Osteoblast (primary cell): Measurements from ENCODE around the gene CYP2A7. TPM values are rescaled to one million over a fixed set of nuclear protein-coding genes. Genes with fewer than 3 reads are reported as not detected.
A peak's percentile ranks its signal among the peaks of the same experiment; 100 is the strongest.
"Not testable (repeated sequence)": the region's sequence is repeated elsewhere in the genome, so short reads cannot be mapped to it uniquely, and the experiment has no call there.

ENCODE experiments used
- DNase-seq: peaks from one replicate; pipeline ENCODE4 v3.0.0; 2011; ENCODE audit warnings: low spot score, mixed read lengths; ENCODE audit not compliant: insufficient read length; ENCODE audit errors: missing footprints
- H2AFZ ChIP-seq: 2 replicates; pipeline ENCODE4 v1.6.0; 2011; ENCODE audit warnings: mild to moderate bottlenecking, low read length
- H3K27ac ChIP-seq: 2 replicates; pipeline ENCODE4 v1.5.1; 2011; ENCODE audit warnings: mild to moderate bottlenecking, low read depth, low read length, moderate library complexity
- H3K27me3 ChIP-seq: 2 replicates; pipeline ENCODE4 v1.6.0; 2012; ENCODE audit warnings: mild to moderate bottlenecking, control low read depth, inconsistent platforms, low read length, moderate library complexity; ENCODE audit not compliant: insufficient read depth
- H3K36me3 ChIP-seq: 2 replicates; pipeline ENCODE4 v1.5.1; 2011; ENCODE audit warnings: mild to moderate bottlenecking, low read length, control low read depth, moderate library complexity; ENCODE audit not compliant: insufficient read depth
- H3K4me1 ChIP-seq: 2 replicates; pipeline ENCODE4 v1.5.1; 2011; ENCODE audit warnings: mild to moderate bottlenecking, low read length, control low read depth, moderate library complexity; ENCODE audit not compliant: insufficient read depth
- H3K4me2 ChIP-seq: 2 replicates; pipeline ENCODE4 v1.6.0; 2011; ENCODE audit warnings: mild to moderate bottlenecking, low read length; ENCODE audit not compliant: insufficient read depth
- H3K4me3 ChIP-seq: fragments of 200-600 bp; sonication (generic); 3 replicates; pipeline ENCODE4 v1.5.1; 2012; ENCODE audit warnings: mild to moderate bottlenecking, low read length, inconsistent platforms; ENCODE audit not compliant: insufficient read depth
- H3K79me2 ChIP-seq: 2 replicates; pipeline ENCODE4 v1.6.0; 2012; ENCODE audit warnings: mild to moderate bottlenecking, low read length, control low read depth, inconsistent platforms; ENCODE audit not compliant: insufficient read depth
- H3K9me3 ChIP-seq: 2 replicates; pipeline ENCODE4 v1.5.1; 2011; ENCODE audit warnings: low read depth, low read length, control low read depth
- H4K20me1 ChIP-seq: 2 replicates; pipeline ENCODE4 v1.6.0; 2012; ENCODE audit warnings: mild to moderate bottlenecking, low read length, control low read depth; ENCODE audit not compliant: insufficient read depth
- CTCF ChIP-seq: IDR thresholded peaks from 2 replicates; pipeline ENCODE4 v1.5.1; 2011; ENCODE audit warnings: mild to moderate bottlenecking, low read depth, low read length, moderate library complexity; ENCODE audit errors: extremely low read depth
- total RNA-seq: library from RNA; depleted of rRNA; stranded (reverse); fragments of >200 nt; gene quantifications from 2 replicates; pipeline ENCODE4 v1.2.3, GENCODE V29; 2012

Gene CYP2A7
- total RNA-seq, 1 donor, result not detected

- not testable (repeated sequence) for H3K4me3 ChIP-seq, H3K27ac ChIP-seq, DNase-seq
Measured at GRCh38 chr19:40918303-40918702, 36.3 kb upstream of the CYP2A7 start.

GRCh38 chr19:40908976-40909375 lies 26.9 kb upstream of the CYP2A7 start:
- Histone ChIP-seq H3K9me3 (no peaks in the 10 kb centered on the region), H4K20me1 (no peaks in the 10 kb centered on the region), H3K4me2 (no peak overlapping the region), H2AFZ (no peak overlapping the region), H3K36me3 (no peaks in the 10 kb centered on the region), H3K27ac (no peak overlapping the region), H3K79me2 (no peaks in the 10 kb centered on the region), H3K27me3 (peaks cover 14% of the 10 kb centered on the region), H3K4me3 (no peak overlapping the region), H3K4me1 (no peaks in the 10 kb centered on the region)
- no peak for DNase-seq
- no peak for TF ChIP-seq CTCF

More at GRCh38 chr19:40918303-40918702, 36.3 kb upstream of the CYP2A7 start:
- not testable (repeated sequence) for H4K20me1 ChIP-seq, H3K4me2 ChIP-seq, H2AFZ ChIP-seq, H3K4me1 ChIP-seq, H3K27me3 ChIP-seq, H3K79me2 ChIP-seq, H3K9me3 ChIP-seq, H3K36me3 ChIP-seq

- Histone ChIP-seq H3K4me3 (no peak overlapping the region), H3K4me1 (no peaks in the 10 kb centered on the region), H3K9me3 (no peaks in the 10 kb centered on the region), H3K36me3 (no peaks in the 10 kb centered on the region), H3K27me3 (peaks cover 14% of the 10 kb centered on the region), H2AFZ (no peak overlapping the region), H3K79me2 (no peaks in the 10 kb centered on the region), H4K20me1 (no peaks in the 10 kb centered on the region), H3K27ac (no peak overlapping the region), H3K4me2 (no peak overlapping the region)
- no peak for TF ChIP-seq CTCF
- DNase-seq, result peak; percentile 41
Measured at GRCh38 chr19:40907968-40908735, 26.1 kb upstream of the CYP2A7 start.

- Histone ChIP-seq H2AFZ (no peak overlapping the region), H3K36me3 (no peaks in the 10 kb centered on the region), H3K4me3 (no peak overlapping the region), H3K4me2 (no peak overlapping the region), H3K9me3 (no peaks in the 10 kb centered on the region), H4K20me1 (no peaks in the 10 kb centered on the region), H3K27me3 (peaks cover 14% of the 10 kb centered on the region), H3K79me2 (no peaks in the 10 kb centered on the region), H3K4me1 (no peaks in the 10 kb centered on the region), H3K27ac (no peak overlapping the region)
- DNase-seq, result peak; percentile 6
- no peak for TF ChIP-seq CTCF
Measured at GRCh38 chr19:40906512-40906911, 24.5 kb upstream of the CYP2A7 start.

GRCh38 chr19:40904673-40905156 lies 22.7 kb upstream of the CYP2A7 start:
- H3K27ac ChIP-seq, H3K4me2 ChIP-seq, H2AFZ ChIP-seq, H3K36me3 ChIP-seq, DNase-seq, H3K4me1 ChIP-seq, H3K9me3 ChIP-seq, H4K20me1 ChIP-seq, H3K4me3 ChIP-seq, H3K79me2 ChIP-seq: not testable (repeated sequence)
- peaks cover 14% of the 10 kb centered on the region for H3K27me3 ChIP-seq

GRCh38 chr19:40901975-40902750 lies 20.1 kb upstream of the CYP2A7 start:
- not testable (repeated sequence) for DNase-seq, H3K36me3 ChIP-seq, H3K4me3 ChIP-seq, H3K4me2 ChIP-seq, H2AFZ ChIP-seq, H3K79me2 ChIP-seq, H3K27ac ChIP-seq, H3K27me3 ChIP-seq, H3K4me1 ChIP-seq, H3K9me3 ChIP-seq, H4K20me1 ChIP-seq
